Panc1 (cell line): ENCODE data around the gene RPS6KA4.

Source experiments
- POLR2AphosphoS5 ChIP-seq: IDR thresholded peaks from 2 replicates; pipeline ENCODE4 v1.6.1; 2012; ENCODE audit warnings: mild to moderate bottlenecking, low read depth, low read length, moderate library complexity
- SIN3A ChIP-seq: IDR thresholded peaks from 2 replicates; pipeline ENCODE4 v1.6.1; 2012; ENCODE audit warnings: low read depth, mild to moderate bottlenecking, low read length, moderate library complexity, borderline replicate concordance; ENCODE audit not compliant: insufficient read depth
- TCF7L2 ChIP-seq: IDR thresholded peaks from 2 replicates; pipeline ENCODE4 v1.6.1; 2011; ENCODE audit warnings: mild to moderate bottlenecking, low read depth, low read length, inconsistent platforms
- TF ChIP-seq, protein P1 (sequence below): fragments of 450-650 bp; IDR thresholded peaks from 2 replicates; pipeline ENCODE4 v1.5.1; 2017; ENCODE audit warnings: mild to moderate bottlenecking
- TF ChIP-seq, protein P2 (sequence below), 2 experiments: IDR thresholded peaks; 2 replicates each; pipeline ENCODE4 v1.6.1; 2011 to 2012; ENCODE audit warnings: low read depth in 2 of 2, control low read depth in 1 of 2, low read length in 1 of 2, mild to moderate bottlenecking in 1 of 2, moderate library complexity in 1 of 2; ENCODE audit not compliant: insufficient read depth in 1 of 2

DNA sequence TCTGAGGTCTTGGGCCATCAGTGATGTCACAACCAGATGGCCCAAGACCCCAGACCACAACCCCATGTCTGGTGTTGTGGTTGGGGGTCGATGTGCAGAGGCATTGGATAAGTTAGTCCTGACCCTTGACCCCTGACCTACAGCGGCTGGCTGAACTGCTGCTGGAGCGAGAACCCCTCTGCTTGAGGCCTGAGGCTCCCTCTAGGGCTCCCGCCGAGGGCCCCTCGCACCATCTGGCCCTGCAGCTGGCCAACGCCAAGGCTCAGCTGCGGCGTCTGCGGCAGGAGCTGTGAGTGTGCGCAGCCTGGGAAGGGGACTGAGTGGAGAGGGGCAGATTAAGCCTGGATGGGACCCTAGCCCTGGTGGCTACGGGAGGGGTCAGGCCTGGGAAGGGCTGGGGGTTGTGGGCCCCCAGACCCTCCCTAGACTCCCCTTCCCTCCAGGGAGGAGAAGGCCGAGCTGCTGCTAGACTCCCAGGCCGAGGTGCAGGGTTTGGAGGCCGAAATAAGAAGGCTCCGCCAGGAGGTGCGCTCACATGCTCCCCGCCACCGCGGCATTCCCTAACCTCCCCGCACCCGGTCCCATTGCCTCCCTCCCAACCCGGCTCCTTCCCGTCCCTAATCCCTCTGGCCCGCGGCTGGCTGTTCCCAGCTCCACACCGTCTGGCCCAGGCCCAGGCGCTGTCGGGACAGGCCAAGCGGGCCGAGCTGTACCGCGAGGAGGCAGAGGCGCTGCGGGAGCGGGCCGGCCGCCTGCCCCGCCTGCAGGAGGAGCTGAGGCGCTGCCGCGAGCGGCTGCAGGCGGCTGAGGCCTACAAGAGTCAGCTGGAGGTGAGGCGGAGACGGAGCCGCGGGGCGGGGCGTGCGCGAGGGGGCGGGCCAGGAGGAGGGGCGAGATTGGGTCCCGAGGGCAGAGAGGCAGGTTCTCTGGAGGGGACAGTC lies 16.8 kb upstream of the RPS6KA4 start:
- TF ChIP-seq, protein P1, sequence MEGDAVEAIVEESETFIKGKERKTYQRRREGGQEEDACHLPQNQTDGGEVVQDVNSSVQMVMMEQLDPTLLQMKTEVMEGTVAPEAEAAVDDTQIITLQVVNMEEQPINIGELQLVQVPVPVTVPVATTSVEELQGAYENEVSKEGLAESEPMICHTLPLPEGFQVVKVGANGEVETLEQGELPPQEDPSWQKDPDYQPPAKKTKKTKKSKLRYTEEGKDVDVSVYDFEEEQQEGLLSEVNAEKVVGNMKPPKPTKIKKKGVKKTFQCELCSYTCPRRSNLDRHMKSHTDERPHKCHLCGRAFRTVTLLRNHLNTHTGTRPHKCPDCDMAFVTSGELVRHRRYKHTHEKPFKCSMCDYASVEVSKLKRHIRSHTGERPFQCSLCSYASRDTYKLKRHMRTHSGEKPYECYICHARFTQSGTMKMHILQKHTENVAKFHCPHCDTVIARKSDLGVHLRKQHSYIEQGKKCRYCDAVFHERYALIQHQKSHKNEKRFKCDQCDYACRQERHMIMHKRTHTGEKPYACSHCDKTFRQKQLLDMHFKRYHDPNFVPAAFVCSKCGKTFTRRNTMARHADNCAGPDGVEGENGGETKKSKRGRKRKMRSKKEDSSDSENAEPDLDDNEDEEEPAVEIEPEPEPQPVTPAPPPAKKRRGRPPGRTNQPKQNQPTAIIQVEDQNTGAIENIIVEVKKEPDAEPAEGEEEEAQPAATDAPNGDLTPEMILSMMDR = peak; percentile 47; the same call in 1 of the 2 replicates
- no peak for TF ChIP-seq SIN3A
- TF ChIP-seq, protein P2, sequence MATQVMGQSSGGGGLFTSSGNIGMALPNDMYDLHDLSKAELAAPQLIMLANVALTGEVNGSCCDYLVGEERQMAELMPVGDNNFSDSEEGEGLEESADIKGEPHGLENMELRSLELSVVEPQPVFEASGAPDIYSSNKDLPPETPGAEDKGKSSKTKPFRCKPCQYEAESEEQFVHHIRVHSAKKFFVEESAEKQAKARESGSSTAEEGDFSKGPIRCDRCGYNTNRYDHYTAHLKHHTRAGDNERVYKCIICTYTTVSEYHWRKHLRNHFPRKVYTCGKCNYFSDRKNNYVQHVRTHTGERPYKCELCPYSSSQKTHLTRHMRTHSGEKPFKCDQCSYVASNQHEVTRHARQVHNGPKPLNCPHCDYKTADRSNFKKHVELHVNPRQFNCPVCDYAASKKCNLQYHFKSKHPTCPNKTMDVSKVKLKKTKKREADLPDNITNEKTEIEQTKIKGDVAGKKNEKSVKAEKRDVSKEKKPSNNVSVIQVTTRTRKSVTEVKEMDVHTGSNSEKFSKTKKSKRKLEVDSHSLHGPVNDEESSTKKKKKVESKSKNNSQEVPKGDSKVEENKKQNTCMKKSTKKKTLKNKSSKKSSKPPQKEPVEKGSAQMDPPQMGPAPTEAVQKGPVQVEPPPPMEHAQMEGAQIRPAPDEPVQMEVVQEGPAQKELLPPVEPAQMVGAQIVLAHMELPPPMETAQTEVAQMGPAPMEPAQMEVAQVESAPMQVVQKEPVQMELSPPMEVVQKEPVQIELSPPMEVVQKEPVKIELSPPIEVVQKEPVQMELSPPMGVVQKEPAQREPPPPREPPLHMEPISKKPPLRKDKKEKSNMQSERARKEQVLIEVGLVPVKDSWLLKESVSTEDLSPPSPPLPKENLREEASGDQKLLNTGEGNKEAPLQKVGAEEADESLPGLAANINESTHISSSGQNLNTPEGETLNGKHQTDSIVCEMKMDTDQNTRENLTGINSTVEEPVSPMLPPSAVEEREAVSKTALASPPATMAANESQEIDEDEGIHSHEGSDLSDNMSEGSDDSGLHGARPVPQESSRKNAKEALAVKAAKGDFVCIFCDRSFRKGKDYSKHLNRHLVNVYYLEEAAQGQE (IDR thresholded peaks at IDR 0.05; ENCODE audit: insufficient read depth in 1 of 2, low read depth in 2 of 2, low read length in 1 of 2) = no peak
- 0 out of 2 replicates have a peak, but pooled peaks have one; percentile 55 for TF ChIP-seq POLR2AphosphoS5
- peak; percentile 28; the same call in 1 of the 2 replicates for TF ChIP-seq TCF7L2
